HFFc6 (cell line): ENCODE results near the gene ZNF491. TPM values are rescaled to one million over a fixed set of nuclear protein-coding genes. Genes with fewer than 3 reads are reported as not detected.
"Not testable (repeated sequence)": the region's sequence is repeated elsewhere in the genome, so short reads cannot be mapped to it uniquely, and the experiment has no call there.

ENCODE experiments used
- DNase-seq: peaks from one replicate; pipeline ENCODE4 v3.0.0-alpha.2; 2018
- H3K27ac Mint-ChIP-seq: 2 replicates; pipeline ENCODE4 v1.8.0; 2020; ENCODE audit warnings: mild to moderate bottlenecking, mixed read lengths
- H3K27me3 Mint-ChIP-seq: 2 replicates; pipeline ENCODE4 v1.8.0; 2021; ENCODE audit warnings: mild to moderate bottlenecking, moderate library complexity, mixed read lengths; ENCODE audit not compliant: insufficient read depth
- H3K36me3 Mint-ChIP-seq: 2 replicates; pipeline ENCODE4 v1.8.0; 2021; ENCODE audit warnings: low read depth, mixed read lengths
- H3K4me1 Mint-ChIP-seq: 2 replicates; pipeline ENCODE4 v1.8.0; 2020; ENCODE audit warnings: low read depth, mixed read lengths
- H3K4me3 Mint-ChIP-seq: 2 replicates; pipeline ENCODE4 v1.8.0; 2020; ENCODE audit warnings: mild to moderate bottlenecking, moderate library complexity, mixed read lengths
- H3K9me3 Mint-ChIP-seq: 2 replicates; pipeline ENCODE4 v1.8.0; 2020; ENCODE audit warnings: mild to moderate bottlenecking, mixed read lengths
- CTCF ChIP-seq: fragments of 200-600 bp; sonication (generic); IDR thresholded peaks from 2 replicates; pipeline ENCODE4 v1.5.0; 2021; ENCODE audit warnings: antibody characterized with exemption, mild to moderate bottlenecking
- total RNA-seq, 6 experiments: library from RNA; stranded (reverse); fragmentation: NEBNext Ultra II Directional; extraction: Animal tissue kit (Norgen Biotek cat#: 25700); gene quantifications; 2 replicates in 1 of 6; 3 replicates in 5 of 6; pipeline ENCODE4 v1.2.3, GENCODE V29; 2021

The ZNF491 gene
- total RNA-seq, 6 experiments from 2014 or later, result 1.3 to 2.4 (median 1.5) TPM

DNA sequence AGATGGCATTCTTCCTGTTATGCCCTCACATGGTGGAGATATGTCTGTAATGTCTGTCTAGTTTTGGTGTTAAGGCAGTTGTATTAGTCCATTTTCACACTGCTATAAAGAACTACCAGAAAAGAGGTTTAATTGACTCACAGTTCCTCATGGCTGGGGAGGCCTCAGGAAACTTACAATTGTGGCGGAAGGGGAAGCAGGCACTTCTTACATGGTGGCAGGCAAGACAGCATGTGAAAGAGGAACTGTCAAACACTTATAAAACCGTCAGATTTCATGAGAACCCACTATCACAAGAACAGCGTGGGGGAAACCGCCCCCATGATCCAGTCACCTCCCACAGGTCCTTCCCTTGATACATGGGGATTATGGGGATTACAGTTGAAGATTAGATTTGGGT lies 28.3 kb upstream of the ZNF491 start:
- TF ChIP-seq CTCF, result no peak
- no peak overlapping the region for H3K27ac Mint-ChIP-seq
- no peak overlapping the region for H3K4me3 Mint-ChIP-seq
- H3K4me1 Mint-ChIP-seq, result peaks cover 20% of the 10 kb centered on the region
- H3K27me3 Mint-ChIP-seq, result peaks cover 1% of the 10 kb centered on the region
- no peak for DNase-seq
- peaks cover 61% of the 10 kb centered on the region for H3K36me3 Mint-ChIP-seq
- peaks cover 62% of the 10 kb centered on the region for H3K9me3 Mint-ChIP-seq

DNA sequence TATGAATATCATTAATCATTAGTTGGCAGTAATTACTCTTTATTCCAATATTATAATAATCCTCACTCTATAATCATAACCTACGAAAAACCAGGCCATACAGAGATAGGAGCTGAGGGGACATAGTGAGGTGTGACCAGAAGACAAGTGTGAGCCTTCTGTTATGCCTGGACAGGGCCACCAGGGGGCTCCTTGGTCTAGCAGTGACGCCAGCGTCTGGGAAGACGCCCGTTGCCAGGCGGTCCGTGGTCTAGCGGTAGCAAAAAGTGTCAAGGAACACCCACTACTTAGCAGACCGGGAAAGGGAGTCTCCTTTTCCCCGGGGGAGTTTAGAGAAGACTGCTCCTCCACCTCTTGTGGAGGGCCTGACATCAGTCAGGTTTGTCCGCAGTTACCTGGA lies 26.8 kb upstream of the ZNF491 start:
- not testable (repeated sequence) for H3K4me3 Mint-ChIP-seq, DNase-seq, H3K27me3 Mint-ChIP-seq, H3K27ac Mint-ChIP-seq
- H3K36me3 Mint-ChIP-seq, result peaks cover 70% of the 10 kb centered on the region
- peak; percentile 42 for TF ChIP-seq CTCF
- peaks cover 77% of the 10 kb centered on the region for H3K9me3 Mint-ChIP-seq
- H3K4me1 Mint-ChIP-seq, result peaks cover 17% of the 10 kb centered on the region

- H3K4me3 Mint-ChIP-seq, H3K4me1 Mint-ChIP-seq, DNase-seq, H3K27ac Mint-ChIP-seq, H3K27me3 Mint-ChIP-seq: not testable (repeated sequence)
- peaks cover 92% of the 10 kb centered on the region for H3K36me3 Mint-ChIP-seq
- H3K9me3 Mint-ChIP-seq, result peaks cover 98% of the 10 kb centered on the region
Observed at GRCh38 chr19:11776669-11777068, 21.7 kb upstream of the ZNF491 start.

DNA sequence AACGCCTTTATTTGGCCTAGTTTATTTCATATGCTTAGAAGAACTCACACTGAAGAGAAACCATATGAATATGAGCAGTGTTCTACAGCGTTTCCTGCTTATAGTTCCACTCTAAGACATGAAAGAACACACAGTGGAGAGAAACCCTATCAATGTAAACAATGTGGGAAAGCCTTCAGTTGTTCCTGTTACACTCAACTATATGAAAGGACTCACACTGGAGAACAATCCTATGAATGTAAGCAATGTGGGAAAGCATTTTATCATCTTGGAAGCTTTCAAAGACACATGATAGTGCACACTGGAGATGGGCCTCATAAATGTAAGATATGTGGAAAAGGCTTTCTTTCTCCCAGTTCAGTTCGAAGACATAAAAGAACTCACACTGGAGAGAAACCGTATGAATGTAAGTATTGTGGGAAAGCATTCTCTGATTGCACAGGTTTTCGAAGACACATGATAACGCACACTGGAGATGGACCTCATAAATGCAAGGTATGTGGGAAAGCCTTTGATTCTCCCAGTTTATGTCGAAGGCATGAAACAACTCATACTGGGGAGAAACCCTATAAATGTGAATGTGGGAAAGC lies 17.8 kb upstream of the ZNF491 start:
- Mint-ChIP-seq H3K4me3 (no peak overlapping the region), H3K4me1 (no peaks in the 10 kb centered on the region), H3K9me3 (peaks cover 95% of the 10 kb centered on the region), H3K36me3 (peaks cover 92% of the 10 kb centered on the region), H3K27ac (no peak overlapping the region), H3K27me3 (no peaks in the 10 kb centered on the region)
- no peak for TF ChIP-seq CTCF
- DNase-seq, result no peak

DNA sequence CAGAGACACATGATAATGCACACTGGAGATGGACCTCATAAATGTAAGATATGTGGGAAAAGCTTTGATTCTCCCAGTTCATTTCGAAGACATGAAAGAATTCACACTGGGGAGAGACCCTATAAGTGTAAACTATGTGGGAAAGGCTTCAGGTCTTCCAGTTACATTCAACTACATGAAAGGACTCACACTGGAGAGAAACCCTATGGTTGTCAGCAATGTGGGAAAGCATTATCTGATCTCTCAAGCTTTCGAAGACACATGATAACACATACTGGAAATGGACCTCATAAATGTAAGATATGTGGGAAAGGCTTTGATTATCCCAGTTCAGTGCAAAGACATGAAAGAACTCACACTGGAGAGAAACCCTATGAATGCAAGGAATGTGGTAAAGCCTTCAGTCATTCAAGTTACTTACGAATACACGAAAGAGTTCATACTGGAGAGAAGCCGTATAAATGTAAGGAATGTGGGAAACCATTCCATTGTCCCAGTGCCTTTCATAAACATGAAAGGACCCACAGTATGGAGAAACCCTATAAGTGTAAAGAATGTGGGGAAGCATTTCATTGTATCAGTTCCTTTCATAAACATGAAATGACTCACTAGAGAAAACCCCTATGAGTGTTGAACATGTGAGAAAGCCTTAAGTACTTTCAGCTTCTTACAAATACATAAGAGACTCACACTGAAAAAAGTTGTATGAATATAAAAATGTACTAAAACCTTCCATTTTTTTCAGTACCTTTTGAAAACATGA lies 16.8 kb upstream of the ZNF491 start:
- Mint-ChIP-seq H3K27me3 (no peaks in the 10 kb centered on the region), H3K4me3 (no peak overlapping the region), H3K9me3 (peaks cover 93% of the 10 kb centered on the region), H3K36me3 (peaks cover 91% of the 10 kb centered on the region), H3K4me1 (no peaks in the 10 kb centered on the region), H3K27ac (no peak overlapping the region)
- DNase-seq, result peak; percentile 15
- TF ChIP-seq CTCF, result no peak

- no peak overlapping the region for H3K4me3 Mint-ChIP-seq
- peaks cover 79% of the 10 kb centered on the region for H3K36me3 Mint-ChIP-seq
- no peaks in the 10 kb centered on the region for H3K4me1 Mint-ChIP-seq
- no peak for TF ChIP-seq CTCF
- H3K9me3 Mint-ChIP-seq, result peaks cover 95% of the 10 kb centered on the region
- no peak overlapping the region for H3K27ac Mint-ChIP-seq
- no peaks in the 10 kb centered on the region for H3K27me3 Mint-ChIP-seq
- no peak for DNase-seq
Observed at GRCh38 chr19:11783767-11784166, 14.6 kb upstream of the ZNF491 start.
